GM18861 (cell line): ENCODE data around the gene IMMT.
A peak's percentile ranks its signal among the peaks of the same experiment; 100 is the strongest.
"Not testable (repeated sequence)": the region's sequence is repeated elsewhere in the genome, so short reads cannot be mapped to it uniquely, and the experiment has no call there.

Experiments used
- ATAC-seq: cut with Tn5 transposase; IDR thresholded peaks from one replicate; pipeline ENCODE4 v1.9.1; 2021; ENCODE audit not compliant: unreplicated experiment

Gene IMMT

DNA sequence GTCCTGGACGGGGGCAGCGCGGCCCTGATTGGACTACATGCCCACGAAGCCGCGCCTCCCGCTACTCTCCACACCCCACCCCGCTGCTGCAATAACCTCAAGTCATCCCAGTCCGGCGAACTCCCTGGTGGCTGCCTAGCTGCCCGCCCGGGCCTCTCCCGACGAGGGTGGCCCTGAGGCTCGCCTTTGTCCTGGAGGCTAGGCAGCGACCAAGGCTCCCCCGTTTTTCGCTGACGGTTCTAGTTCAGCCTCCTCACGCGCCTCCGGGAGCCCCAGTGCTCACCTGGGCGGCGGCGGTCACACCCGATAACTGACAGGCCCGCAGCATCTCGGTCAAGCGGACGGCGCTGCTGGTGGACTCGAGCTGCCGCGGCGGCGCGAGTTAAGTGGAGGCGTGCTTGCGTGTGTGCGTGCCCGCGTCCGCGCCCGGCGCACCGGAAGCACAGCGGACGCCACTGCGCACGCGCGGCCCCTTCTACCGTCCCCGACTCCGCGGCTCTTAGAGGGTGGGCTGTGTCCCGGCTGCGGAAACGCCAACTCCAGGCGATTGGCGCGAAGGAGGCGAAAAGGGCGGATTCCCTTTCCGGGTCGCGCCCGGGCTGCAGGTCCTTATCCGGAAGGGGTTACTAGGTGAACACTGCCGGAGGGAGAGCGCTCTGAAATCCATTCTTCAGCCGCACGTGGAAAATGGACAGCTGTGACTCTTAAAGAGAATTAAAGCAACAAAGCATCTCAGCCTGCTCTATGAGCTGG is at the start of gene IMMT:
Gene IMMT, minus strand, starts transcription at position 408 of the 753 bp plus-strand sequence. Its CDS starts 80 bp downstream, at position 328.
- ATAC-seq: peak; percentile 63

DNA sequence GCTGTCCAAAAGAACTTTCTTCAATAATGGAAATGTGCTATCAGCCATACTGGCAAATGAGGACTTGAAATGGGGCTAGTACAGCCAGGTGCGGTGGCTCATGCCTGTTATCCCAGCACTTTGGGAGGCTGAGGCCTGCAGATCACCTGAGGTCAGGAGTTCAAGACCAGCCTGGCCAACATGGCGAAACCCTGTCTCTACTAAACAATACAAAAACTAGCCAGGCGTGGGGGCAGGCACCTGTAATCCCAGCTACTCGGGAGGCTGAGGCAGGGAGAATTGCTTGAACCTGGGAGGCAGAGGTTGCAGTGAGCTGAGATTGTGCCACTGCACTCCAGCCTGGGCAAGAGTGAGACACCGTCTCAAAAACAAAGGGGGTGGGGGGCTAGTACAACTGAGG is 49.5 kb upstream of the IMMT start:
- not testable (repeated sequence) for ATAC-seq

DNA sequence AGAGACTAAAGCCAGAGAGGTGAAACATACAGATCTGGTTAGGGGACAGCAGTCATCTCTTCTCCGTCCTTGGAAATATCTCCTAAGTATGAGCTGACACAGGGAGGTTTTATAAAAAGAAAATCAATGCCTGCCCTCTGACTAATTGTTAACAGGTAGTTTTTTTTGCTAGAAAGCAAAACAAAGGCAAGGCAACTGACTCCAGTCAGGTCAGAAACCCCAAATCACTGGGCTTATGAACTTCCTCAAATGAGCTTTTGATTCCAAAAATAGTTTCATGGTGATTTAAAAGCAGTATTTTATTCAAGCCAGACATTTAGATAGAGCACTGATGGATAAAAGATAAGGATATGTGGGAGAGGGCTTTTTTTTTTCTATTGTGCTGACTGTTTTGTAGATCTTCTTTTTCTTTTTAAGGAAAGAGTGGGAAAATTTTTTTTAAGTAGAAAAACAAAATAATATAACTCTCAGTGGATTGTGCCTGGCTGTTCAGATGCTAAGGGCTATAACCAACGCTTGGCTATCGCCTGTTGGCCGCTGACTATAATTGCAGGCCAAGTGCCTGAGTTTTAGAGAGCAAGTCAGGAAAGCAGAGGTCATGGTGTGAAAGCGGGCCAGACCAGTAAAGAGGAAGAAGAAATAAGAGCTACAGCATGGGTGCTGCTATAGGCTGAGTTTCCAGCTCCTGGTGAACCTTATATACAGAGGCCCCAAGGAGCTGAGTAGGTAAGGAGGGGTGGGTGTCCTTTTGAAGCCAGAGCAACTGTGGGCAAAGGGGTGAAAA is 48.9 kb upstream of the IMMT start:
- peak; percentile 65 for ATAC-seq

DNA sequence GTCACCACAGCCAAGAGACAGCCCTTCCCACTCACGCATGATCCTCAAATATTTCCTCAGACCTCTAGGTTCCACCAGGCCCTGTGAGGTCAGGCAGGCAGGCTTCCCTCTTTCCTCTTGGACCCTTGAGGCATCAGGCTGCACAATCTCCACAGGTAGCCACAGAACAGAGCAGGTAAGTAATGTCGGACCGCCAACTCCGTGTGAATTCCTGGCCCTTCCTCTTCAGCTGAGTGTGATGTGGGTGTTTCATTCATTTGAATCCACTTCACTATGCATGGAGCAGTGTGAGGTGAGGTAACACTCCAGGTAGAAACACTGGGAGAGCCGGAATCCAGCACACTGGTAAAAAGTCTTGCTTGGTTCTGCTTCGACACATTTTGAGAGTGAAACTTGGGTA is 48.0 kb upstream of the IMMT start:
- ATAC-seq: no peak

DNA sequence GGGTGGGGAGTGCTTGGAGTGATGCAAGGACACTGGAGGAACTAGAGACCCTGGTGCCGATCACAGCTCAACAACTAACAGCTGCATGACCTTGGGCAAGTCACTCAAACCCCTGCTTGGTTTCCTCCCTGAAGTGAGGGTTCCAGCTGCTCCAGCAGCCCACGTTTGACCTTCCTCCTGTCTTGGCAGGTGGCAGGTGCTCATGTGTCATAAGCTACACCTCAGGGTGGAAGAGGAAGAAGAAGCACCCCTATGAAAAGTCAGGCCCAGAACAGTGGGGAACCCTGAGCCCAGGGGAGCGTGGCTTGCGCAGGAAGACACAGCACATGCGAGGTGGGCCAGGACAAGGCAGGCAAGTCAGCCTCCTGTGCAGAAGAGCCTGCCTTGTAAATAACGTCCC is 46.3 kb upstream of the IMMT start:
- ATAC-seq: no peak

DNA sequence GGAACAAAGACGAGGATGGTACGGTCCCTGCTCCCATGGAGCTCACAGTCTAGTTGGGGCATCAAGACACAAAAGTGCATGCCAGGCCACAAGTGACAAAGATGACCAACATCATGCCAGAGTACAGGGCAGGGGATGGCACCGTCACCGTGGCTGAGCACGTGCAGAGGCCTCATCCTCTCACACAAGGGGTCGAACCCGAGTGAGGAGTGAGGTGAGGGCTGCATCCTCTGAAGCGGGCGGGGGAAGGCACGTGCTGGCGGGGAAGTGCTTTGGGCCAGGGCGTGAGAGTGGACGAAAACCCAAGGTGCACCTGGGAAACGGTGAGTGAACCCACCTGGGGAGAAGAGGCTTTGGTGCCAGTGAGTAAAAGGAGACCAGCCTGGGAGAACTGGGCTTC is 45.0 kb upstream of the IMMT start:
- ATAC-seq: no peak

DNA sequence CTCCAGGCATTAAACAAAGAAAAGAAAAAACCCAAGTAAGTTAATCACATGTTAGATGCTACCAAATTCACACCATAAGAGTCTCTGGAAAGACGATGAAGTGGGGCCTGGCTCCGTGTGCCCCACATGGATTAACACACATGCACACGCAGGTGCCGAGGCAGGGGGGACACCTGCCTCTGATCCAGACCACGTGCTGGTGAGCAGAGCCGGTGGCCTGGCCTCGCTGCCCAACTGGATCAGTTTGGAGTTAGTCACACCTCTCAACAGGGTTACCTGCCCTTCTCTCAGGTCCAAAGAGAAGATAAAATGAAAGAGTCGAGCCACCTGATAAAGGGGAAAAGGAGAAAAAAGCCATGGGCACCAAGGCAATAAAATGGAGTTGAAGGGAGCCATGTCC is 44.5 kb upstream of the IMMT start:
- ATAC-seq: no peak

DNA sequence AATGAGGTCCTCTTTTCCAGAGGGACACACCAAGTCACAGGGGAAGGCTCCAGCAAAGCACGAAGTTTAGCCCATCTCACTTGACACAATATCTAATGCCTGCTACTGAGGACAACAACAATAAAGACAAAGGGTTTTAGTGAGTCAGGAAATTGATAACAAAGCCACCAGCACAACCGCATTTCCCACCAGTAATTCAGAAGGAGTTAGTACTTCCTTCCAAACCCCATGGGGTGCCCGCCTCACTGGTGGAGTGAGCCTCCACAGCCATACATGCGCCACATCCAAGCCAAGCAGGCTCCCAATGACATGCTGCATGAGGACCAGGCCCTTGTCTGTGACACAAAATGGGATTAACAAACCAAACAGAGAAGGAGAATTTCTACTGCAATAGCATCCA is 44.1 kb upstream of the IMMT start:
- no peak for ATAC-seq

DNA sequence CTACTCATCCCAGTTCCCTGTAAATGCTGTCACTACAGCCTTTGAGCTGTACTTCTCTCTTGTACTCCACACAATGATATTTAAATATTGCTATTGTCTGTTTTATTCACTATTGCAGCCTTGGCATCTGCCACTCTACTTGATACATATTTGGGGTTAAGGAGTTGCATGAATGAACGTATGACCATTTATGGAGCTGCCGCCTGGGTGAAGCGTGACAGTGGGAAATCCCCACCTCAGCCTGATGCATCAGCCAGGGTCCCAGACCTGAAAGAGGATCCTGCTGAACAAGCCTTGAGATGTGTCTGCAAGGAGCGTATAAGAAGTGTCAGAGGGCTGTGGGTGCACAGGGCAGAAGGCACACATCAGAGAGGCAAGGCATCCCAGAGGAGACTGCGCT is 43.1 kb upstream of the IMMT start:
- ATAC-seq: peak; percentile 95

DNA sequence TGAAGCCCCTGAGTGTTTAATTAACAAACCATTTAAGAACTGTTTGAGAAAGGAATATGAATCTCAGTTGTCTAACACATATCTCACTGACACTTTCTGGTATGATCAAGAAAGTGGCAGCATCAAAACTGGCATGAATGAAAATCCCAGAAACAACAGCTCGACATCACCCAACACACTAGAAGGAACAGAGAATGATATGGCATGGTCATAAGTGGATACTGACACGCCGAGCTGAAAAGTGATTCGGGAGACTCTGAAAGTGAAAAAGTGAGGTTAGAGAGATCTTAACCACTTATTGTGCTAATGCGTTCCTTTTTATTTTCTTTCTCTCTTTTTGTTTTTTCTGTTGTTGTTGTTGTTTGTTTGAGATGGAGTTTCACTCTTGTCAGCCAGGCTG is 41.9 kb upstream of the IMMT start:
- no peak for ATAC-seq

DNA sequence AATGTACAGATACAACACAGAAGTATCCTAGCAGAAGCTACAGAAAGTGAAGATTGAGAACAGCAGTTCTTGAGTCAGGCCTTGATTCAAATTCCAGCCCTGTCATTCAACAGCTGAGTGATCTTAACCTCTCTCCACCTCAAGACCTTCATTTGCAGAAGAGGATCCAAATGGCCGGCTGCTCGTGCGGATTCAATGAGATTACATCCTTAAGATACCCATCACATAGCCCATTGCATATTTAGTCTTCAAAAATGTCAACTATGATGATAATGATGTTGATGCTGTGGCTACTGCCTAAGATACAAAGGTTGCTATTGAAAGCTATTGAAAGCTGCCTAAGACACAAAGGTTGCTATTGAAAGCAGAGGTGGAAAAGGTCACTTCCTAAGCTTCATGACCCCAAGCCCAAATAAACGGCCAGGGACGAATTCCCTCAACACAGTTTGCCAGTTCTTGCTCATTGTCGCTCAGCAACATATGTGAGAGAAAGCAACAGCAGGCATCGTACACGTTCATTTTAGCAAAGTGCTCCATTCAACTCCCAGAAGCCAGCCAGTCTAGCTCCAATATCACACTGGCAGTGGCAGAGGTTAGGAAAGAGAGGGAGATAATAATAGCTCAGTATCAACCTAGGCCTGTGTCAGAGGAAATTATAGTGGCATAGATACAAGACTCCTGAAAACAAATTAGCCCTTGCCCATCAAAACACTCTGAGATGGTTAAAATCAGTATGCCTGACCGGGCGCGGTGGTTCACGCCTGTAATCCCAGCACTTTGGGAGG is 40.1 kb upstream of the IMMT start:
- ATAC-seq: no peak

DNA sequence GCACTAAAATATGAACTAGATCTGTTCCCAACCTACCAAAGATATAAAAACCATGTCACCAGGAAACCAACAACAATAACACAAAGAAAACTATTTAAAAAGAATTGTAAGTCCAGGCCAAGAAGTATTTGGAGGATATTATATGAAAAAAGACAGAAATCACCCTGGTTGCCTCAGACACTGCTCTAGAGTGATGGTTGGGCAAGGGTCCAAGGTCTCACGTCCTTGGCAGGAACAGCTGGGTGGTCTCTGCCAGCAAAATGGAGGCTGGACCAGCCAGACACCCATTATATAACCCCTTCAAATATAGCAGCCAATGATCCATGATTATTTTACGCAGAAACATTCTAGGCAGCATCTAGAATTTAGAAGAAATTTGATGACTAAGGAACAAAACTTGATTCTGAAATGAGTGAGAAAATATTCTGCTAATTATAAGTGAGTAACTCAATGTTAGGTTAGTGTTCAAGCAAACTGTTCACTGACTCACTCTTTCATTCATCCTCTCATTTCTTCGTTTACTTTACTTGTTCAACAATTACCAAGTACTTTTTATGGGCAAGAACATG is 39.4 kb upstream of the IMMT start:
- ATAC-seq: no peak

DNA sequence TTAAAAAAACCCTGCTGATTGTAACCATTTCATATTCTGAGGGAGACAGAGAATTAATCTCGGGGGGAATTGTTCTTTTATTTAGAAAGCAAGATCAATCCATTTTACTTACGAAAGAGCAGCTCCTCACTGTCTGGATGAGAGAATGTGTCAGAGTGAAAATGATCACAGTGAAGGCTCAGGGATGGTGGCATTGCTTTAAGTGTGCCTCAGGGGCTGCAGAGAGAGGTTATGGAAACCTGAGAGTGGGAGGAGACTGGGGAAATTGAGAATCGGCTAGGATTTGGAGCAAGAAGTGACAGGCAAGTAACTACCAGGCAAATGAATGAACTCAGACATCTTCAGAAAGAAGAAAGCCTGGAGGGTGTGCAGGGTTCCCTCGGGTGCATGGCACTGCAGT is 38.2 kb upstream of the IMMT start:
- no peak for ATAC-seq

DNA sequence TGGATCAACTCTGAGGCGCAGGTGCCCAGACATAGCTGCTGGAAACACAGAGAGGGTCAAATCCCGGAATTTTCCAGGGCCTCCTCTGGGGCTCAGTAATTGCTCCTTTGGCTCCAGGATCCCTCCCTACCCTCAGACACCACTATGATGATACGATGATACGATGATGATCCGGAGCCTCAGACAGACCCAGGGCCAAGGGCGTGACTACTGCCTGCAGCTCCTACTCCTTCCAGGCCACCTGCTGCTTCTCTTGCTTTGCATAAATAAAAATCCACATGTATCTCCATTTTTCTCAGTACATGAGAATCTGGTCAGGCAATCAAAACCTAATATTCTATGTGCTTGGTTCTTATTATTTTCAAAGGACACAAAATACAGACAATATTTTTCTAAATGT is 37.6 kb upstream of the IMMT start:
- no peak for ATAC-seq

DNA sequence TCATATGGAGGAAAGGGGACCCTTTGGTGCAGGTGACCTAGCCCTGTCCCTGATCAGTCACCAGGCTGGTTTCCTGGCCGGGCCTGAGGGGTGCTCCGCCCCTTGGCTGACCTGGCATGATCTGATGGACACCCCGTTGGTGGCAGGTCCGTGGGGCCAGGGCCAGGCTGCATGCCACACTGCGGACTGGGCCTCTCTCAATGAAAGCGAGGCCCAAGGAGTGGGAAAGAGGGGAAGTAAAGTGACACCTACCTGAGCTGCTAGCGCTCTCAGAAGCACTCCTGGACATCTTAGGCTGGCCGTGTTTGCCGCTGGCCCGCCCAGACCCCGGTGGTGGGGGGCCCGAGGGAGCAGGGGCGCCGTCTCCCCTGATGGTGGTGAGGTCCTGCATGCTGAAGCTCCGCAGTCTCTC is 37.1 kb upstream of the IMMT start:
- no peak for ATAC-seq

DNA sequence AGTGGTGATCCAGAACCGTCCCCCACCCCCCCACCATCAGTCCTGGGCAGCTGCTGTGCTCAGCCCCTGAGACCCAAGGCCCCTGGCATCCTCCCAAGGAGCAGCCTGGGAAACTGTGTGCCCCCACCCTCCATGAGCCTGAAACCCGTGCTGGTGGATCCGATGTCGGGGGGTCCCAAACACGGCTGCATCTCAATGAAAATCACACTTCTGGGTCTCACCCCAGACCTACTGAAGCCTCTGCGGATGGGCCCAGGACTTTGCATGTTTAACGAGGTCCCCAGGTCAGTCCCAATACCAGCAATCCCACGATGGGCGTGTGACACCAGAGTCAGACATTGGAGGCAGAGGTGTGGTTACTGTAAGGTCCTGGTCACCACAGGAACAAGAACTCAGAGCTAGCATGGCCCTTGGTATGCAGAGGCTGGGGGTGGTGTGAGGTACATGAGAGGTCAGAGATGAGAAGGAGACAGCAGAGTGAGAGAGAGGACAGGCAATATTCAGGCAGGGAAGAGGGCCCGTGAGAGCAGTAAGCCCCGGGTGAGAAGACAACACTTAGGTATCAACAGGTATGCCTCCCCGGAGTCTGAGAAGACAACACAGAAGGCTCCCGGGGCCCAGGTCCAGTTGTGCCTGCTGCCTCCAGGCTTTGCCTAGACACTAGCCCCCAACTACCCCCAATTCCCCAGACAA is 36.6 kb upstream of the IMMT start:
- ATAC-seq: no peak

DNA sequence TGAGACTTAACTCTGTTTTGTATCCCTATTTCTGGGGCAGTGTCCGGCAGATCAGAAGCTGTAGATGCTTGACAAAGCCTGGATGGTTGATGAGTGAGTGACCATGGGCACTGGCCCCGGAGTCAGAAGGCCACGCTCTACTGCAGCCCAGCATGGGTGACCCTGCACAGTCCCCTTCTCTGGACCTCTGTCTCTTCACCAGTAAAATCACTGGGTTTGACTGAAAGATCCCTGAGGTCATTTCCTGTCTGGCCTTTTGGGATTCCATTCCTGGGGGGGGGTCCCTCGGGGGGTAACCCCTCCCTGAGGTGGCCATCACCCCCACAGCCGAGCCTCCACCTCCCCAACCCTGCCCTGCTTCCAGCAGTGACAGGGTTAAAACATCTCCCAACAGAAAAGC is 35.7 kb upstream of the IMMT start:
- no peak for ATAC-seq

DNA sequence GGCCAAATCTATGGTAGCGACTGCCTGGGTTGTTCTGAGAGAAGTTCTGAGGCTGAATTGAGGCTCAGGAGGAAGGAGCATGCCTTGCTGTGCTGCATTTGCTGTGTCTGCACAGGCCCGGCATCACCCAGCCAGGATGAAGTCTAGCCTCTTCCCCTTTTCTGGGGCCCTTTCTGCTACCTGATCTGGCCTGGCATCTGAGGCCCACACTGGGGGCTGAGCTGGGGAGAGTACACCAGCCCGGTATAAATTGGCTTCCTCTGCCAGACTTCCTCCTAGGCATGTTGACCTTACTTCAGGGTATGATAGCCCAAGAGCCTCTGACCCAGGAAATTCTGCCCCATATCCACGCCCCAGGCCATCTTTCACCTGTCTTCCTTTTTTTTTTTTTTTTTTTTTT is 34.0 kb upstream of the IMMT start:
- ATAC-seq: no peak

DNA sequence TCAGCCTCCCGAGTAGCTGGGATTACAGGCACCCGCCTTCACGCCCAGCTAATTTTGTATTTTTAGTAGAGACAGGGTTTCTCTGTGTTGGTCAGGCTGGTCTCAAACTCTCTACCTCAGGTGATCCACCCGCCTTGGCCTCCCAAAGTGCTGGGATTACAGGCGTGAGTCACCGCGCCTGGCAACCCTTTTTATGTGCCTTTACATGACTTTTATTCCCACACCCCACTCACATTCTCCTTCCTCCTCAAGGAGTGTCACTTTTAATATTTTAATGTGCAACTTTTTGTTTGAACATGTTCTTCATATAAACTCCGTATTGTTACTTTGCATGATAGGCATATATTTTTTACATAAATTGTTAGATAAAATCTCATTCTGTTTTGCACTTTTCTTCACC is 33.3 kb upstream of the IMMT start:
- not testable (repeated sequence) for ATAC-seq

DNA sequence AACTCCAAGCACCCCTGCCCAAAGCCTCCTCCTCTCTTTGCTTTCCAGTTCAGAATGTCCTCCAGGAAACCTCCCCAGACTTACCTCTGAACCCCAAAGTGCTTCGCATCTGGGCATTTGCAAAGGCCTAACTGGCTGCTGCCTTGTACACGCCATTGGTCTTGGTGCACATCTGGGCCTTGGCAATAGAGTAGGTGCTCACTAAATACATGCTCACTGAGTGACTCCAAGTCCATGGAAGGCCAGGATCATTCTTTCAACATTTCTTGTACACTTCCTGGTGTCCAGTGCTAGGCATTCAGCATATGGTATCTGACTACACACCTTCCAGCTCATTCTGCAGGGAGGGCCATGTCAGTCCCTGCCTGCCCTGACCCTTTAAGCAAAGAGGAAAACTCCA is 32.4 kb upstream of the IMMT start:
- no peak for ATAC-seq
